Activated CD8-positive, alpha-beta T cell treated with anti-CD3 and anti-CD28 coated beads for 36 hours (primary cell): ENCODE results near the gene DEPDC5. TPM values are rescaled to one million over a fixed set of nuclear protein-coding genes. Genes with fewer than 3 reads are reported as not detected.

ENCODE experiments used
- ATAC-seq: fragments of 200-7000 bp; cut with Tn5 transposase; one replicate; pipeline ENCODE4 v1.10.0; 2021; ENCODE audit warnings: mild to moderate bottlenecking, moderate library complexity
- CTCF ChIA-PET: fragments of 350-600 bp; sonication (Branson Sonifier 250); formaldehyde crosslinking; loops from one replicate; lab custom pipeline; 2021; ENCODE audit warnings: antibody characterized with exemption; lab: Charles Lee
- POLR2A ChIA-PET: fragments of 350-600 bp; sonication (Branson Sonifier 250); formaldehyde crosslinking; loops from one replicate; lab custom pipeline; 2021; ENCODE audit warnings: antibody characterized with exemption; lab: Charles Lee
- DNase-seq: peaks from one replicate; pipeline ENCODE4 v3.0.0-alpha.2; 2020
- H3K27ac Mint-ChIP-seq: one replicate; pipeline ENCODE4 v1.8.0; 2021; ENCODE audit warnings: mild to moderate bottlenecking, mixed read lengths
- H3K27me3 Mint-ChIP-seq: one replicate; pipeline ENCODE4 v1.8.0; 2021; ENCODE audit warnings: mixed read lengths
- H3K36me3 Mint-ChIP-seq: one replicate; pipeline ENCODE4 v1.8.0; 2021; ENCODE audit warnings: low read depth, mixed read lengths
- H3K4me1 Mint-ChIP-seq: one replicate; pipeline ENCODE4 v1.8.0; 2021; ENCODE audit warnings: low read depth, mixed read lengths
- H3K4me3 Mint-ChIP-seq: one replicate; pipeline ENCODE4 v1.8.0; 2021; ENCODE audit warnings: mild to moderate bottlenecking, moderate library complexity, mixed read lengths
- H3K9me3 Mint-ChIP-seq: one replicate; pipeline ENCODE4 v1.8.0; 2021; ENCODE audit warnings: mixed read lengths
- intact Hi-C: fragments of 100-400 bp; cut with micrococcal nuclease; formaldehyde crosslinking; loops from one replicate; pipeline ENCODE4 v1.10.0; 2022
- total RNA-seq, 2 experiments: library from RNA; stranded (reverse); gene quantifications; one replicate each; pipeline ENCODE4 v1.2.3, GENCODE V29; 2021
- TF ChIP-seq, protein P1 (sequence below): fragments of 200-600 bp; IDR thresholded peaks from one replicate; pipeline ENCODE4 v1.8.0; 2022; ENCODE audit warnings: antibody characterized with exemption, mild to moderate bottlenecking

Gene DEPDC5
- total RNA-seq, 2 experiments from 2014 or later, result 31.6 to 36.4 TPM

- TF ChIP-seq, protein P1, sequence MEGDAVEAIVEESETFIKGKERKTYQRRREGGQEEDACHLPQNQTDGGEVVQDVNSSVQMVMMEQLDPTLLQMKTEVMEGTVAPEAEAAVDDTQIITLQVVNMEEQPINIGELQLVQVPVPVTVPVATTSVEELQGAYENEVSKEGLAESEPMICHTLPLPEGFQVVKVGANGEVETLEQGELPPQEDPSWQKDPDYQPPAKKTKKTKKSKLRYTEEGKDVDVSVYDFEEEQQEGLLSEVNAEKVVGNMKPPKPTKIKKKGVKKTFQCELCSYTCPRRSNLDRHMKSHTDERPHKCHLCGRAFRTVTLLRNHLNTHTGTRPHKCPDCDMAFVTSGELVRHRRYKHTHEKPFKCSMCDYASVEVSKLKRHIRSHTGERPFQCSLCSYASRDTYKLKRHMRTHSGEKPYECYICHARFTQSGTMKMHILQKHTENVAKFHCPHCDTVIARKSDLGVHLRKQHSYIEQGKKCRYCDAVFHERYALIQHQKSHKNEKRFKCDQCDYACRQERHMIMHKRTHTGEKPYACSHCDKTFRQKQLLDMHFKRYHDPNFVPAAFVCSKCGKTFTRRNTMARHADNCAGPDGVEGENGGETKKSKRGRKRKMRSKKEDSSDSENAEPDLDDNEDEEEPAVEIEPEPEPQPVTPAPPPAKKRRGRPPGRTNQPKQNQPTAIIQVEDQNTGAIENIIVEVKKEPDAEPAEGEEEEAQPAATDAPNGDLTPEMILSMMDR, result no peak
- peaks cover 2% of the 10 kb centered on the region for H3K36me3 Mint-ChIP-seq
- DNase-seq (no peak), ATAC-seq (no peak)
- H3K9me3 Mint-ChIP-seq, result no peaks in the 10 kb centered on the region
- no peaks in the 10 kb centered on the region for H3K27me3 Mint-ChIP-seq
- ChIA-PET CTCF (interaction anchor here (0.6 to 2.3 kb wide), 4 partner anchors 8 to 964 kb away, joined by 3 to 6 read pairs (median 6); no protein-coding TSS in a partner anchor), POLR2A (no interaction called here)
- no peak overlapping the region for H3K4me3 Mint-ChIP-seq
- H3K27ac Mint-ChIP-seq, result peak overlapping the region; percentile 9
- H3K4me1 Mint-ChIP-seq, result peaks cover 21% of the 10 kb centered on the region
- intact Hi-C loops, result loop anchor here (10.0 kb wide), 1 partner anchor 187 kb away; the partner anchor contains the start of genes DEPDC5 and PRR14L
These were observed 188.3 kb downstream of the DEPDC5 start for GRCh38 chr22:31942091-31942490.

GRCh38 chr22:31943206-31943977, 189.6 kb downstream of the DEPDC5 start:
- TF ChIP-seq, protein P1, result no peak
- peak overlapping the region; percentile 96 for H3K27ac Mint-ChIP-seq
- H3K9me3 Mint-ChIP-seq, result no peaks in the 10 kb centered on the region
- ChIA-PET CTCF (interaction anchor here (1.6 to 2.3 kb wide), 2 partner anchors 27 to 278 kb away, joined by 6 read pairs; no protein-coding TSS in a partner anchor), POLR2A (interaction anchor here (0.9 kb wide), 2 partner anchors 267 to 282 kb away, joined by 3 read pairs; partner anchors contain the start of gene PISD)
- no peaks in the 10 kb centered on the region for H3K27me3 Mint-ChIP-seq
- intact Hi-C loops, result loop anchor here (10.0 kb wide), 1 partner anchor 189 kb away; the partner anchor contains the start of genes DEPDC5 and PRR14L
- H3K4me1 Mint-ChIP-seq, result peaks cover 28% of the 10 kb centered on the region
- ATAC-seq, result no peak
- peaks cover 14% of the 10 kb centered on the region for H3K36me3 Mint-ChIP-seq
- no peak overlapping the region for H3K4me3 Mint-ChIP-seq
- DNase-seq, result no peak

GRCh38 chr22:31943978-31944699, 190.3 kb downstream of the DEPDC5 start, which contains the start of gene YWHAH:
Gene YWHAH (plus strand): TSS chr22:31944535. CDS start chr22:31944734, 199 bp downstream.
- Mint-ChIP-seq H3K27me3 (no peaks in the 10 kb centered on the region), H3K4me1 (peaks cover 28% of the 10 kb centered on the region), H3K36me3 (peaks cover 19% of the 10 kb centered on the region), H3K9me3 (no peaks in the 10 kb centered on the region), H3K27ac (peak within 1 kb of the TSS; percentile 96), H3K4me3 (no peak within 1 kb of the TSS)
- TF ChIP-seq, protein P1, result no peak
- ChIA-PET POLR2A (interaction anchor here (0.6 to 1.3 kb wide), 3 partner anchors 12 to 282 kb away, joined by 3 read pairs; partner anchors contain the start of gene PISD), CTCF (interaction anchor here (2.3 to 3.0 kb wide), 2 partner anchors 26 kb away, joined by 6 to 8 read pairs; no protein-coding TSS in a partner anchor)
- intact Hi-C loops, result loop anchor here (10.0 kb wide), 1 partner anchor 189 kb away; the partner anchor contains the start of genes DEPDC5 and PRR14L
- DNase-seq, result peak; percentile 95
- peak; percentile 83 for ATAC-seq

DNA sequence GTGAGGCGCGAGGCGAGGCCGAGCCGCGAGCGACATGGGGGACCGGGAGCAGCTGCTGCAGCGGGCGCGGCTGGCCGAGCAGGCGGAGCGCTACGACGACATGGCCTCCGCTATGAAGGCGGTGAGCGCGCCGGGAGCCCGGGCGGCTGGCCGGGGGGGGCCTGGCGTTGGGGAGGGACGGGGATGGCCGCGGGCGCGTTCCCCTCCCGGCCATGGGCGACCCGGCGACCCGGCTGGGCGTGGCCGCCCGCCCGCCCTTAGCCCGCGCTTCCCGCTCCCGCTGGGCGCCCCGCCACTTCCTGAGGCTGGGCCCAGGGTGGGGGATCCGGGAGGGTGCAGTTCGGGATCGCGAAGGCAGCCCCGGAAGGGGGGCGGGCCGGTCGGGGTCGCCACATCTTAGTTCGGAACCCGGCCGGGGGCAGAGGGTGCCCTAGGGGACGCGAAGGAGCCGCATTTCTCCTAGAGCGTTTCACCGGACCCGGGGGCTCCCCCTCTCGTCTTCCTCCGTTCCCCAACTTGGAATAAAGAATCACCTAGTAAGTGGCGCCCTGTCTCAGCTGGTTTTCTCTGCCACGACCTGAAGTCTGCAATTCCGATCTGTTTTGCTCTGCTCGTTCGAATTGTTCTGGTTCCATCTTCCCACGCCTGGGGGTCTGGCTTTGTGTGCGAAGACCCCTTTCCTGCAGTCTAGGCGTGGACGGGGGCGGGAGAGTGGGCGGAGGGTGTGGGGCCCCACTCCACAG, 191.1 kb downstream of the DEPDC5 start:
- ATAC-seq (peak; percentile 7), DNase-seq (peak; percentile 45)
- Mint-ChIP-seq H3K36me3 (peaks cover 26% of the 10 kb centered on the region), H3K27me3 (no peaks in the 10 kb centered on the region), H3K9me3 (no peaks in the 10 kb centered on the region), H3K27ac (no peak overlapping the region), H3K4me3 (no peak overlapping the region), H3K4me1 (peaks cover 32% of the 10 kb centered on the region)
- ChIA-PET POLR2A (interaction anchor here (0.6 to 1.3 kb wide), 2 partner anchors 12 to 61 kb away, joined by 3 read pairs; no protein-coding TSS in a partner anchor), CTCF (interaction anchor here (0.7 to 3.0 kb wide), 4 partner anchors 26 to 279 kb away, joined by 3 to 8 read pairs (median 3); no protein-coding TSS in a partner anchor)
- intact Hi-C loops, result loop anchor here (10.0 kb wide), 1 partner anchor 190 kb away; the partner anchor contains the start of genes DEPDC5 and PRR14L
- TF ChIP-seq, protein P1, result no peak
